Mammary epithelial cell (primary cell): ENCODE measurements around the gene CPNE5.

Experiments
- EZH2 ChIP-seq: IDR thresholded peaks from 2 replicates; pipeline ENCODE4 v1.6.1; 2012; ENCODE audit warnings: low read length, inconsistent platforms, borderline replicate concordance
- TF ChIP-seq, protein P1 (sequence below), 2 donors: IDR thresholded peaks in 1 of 2; conservative IDR thresholded peaks in 1 of 2; 2 replicates each; pipeline ENCODE4 v1.5.1; 2011 to 2012; ENCODE audit warnings: inconsistent platforms in 2 of 2, low read length in 2 of 2, mild to moderate bottlenecking in 2 of 2, control low read depth in 1 of 2, low read depth in 1 of 2; ENCODE audit not compliant: insufficient read depth in 1 of 2; ENCODE audit errors: extremely low read depth in 1 of 2

DNA sequence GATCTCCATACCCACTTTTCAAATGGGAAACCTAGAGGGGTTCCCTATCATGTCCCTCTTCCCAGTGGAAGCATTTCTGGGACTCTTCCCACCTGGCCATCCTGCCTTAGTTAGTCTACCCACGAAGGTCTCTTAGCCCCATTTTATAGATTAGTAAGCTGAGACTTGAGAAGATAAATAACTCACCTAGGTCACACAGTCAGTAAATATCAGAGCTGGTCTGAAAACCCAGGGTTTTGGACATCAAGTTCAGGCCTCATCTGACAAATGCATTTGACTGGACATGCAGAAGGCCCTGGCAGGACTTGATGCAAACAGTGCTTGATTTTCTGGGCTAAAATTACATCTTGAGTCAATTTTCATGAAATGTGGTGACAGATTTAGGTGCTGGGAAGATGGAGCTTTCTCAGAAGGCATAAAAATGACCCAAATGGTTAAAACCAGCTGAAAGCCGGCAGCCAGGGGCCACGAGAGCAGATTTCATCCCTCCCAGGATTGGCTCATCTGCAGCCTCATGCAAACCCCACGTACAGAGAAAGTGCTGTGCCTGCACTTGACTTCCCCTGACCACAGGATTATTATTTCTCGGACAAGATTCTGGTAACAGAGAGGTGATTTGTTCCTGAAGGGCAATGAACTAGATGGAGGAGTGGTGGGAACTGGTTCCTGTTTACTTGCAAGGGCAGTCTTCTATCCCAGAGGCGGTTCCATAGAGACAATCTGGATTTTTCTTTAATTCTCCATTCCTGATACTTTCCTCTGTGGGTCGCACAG, 23.1 kb downstream of the CPNE5 start:
- TF ChIP-seq, protein P1, sequence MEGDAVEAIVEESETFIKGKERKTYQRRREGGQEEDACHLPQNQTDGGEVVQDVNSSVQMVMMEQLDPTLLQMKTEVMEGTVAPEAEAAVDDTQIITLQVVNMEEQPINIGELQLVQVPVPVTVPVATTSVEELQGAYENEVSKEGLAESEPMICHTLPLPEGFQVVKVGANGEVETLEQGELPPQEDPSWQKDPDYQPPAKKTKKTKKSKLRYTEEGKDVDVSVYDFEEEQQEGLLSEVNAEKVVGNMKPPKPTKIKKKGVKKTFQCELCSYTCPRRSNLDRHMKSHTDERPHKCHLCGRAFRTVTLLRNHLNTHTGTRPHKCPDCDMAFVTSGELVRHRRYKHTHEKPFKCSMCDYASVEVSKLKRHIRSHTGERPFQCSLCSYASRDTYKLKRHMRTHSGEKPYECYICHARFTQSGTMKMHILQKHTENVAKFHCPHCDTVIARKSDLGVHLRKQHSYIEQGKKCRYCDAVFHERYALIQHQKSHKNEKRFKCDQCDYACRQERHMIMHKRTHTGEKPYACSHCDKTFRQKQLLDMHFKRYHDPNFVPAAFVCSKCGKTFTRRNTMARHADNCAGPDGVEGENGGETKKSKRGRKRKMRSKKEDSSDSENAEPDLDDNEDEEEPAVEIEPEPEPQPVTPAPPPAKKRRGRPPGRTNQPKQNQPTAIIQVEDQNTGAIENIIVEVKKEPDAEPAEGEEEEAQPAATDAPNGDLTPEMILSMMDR (conservative IDR thresholded peaks at IDR 0.05 in 1 of 2, IDR thresholded peaks at IDR 0.05 in 1 of 2; ENCODE audit: extremely low read depth in 1 of 2, insufficient read depth in 1 of 2, low read depth in 1 of 2, low read length in 2 of 2) = no peak
- no peak for TF ChIP-seq EZH2
